Measurements from ENCODE around the gene TP73.

Gene TP73

GRCh38 chr1:3750741-3751140, 98.4 kb downstream of the TP73 start:
- Histone ChIP-seq H3K36me3 (ENCODE audit: control insufficient read depth, low read depth, low read length) (no peaks in the 10 kb centered on the region), H3K27ac (ENCODE audit: low read length) (no peak overlapping the region), H3K4me3 (ENCODE audit: low read length) (no peak overlapping the region), H3K9me3 (ENCODE audit: control insufficient read depth, low read depth, low read length) (no peaks in the 10 kb centered on the region), H3K4me1 (ENCODE audit: control insufficient read depth, low read depth, low read length) (peaks cover 4% of the 10 kb centered on the region), H3K27me3 (ENCODE audit: control insufficient read depth, insufficient read depth, low read length) (peaks cover 6% of the 10 kb centered on the region), H3K9ac (ENCODE audit: low read length) (no peak overlapping the region)

DNA sequence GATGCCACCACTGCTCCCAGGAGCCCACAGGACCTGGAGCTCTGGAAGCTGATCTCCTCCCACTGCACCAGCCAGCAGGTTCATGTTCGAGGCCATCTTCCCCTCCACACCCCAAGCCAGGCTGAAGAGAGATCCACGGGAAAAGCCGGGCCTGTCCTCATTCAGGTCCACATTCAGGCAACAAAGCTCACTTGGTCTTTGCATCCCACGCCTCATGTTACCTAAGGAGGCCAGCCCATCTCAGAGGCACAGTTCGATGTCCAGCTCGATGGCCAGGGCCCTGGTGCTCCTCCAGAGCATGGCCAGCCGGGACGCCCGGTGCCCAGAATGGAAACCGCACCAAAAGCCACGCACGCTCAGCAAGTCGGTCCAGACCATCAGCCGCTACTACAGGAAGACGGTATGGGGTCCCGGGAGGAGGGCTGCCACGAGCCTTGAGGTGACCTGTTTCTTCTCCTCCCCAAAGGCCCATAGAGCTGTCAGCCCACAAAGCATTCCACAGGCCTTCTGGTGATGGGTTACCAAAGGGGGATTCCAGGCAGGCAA, 100.2 kb downstream of the TP73 start, which contains the start of gene CCDC27:
Gene CCDC27, plus strand, starts transcription at position 51 of the 546 bp plus-strand sequence. Its CDS starts 32 bp downstream, at position 83.
- H3K27ac ChIP-seq (ENCODE audit: low read length) = no peak within 1 kb of the TSS
- peaks cover 6% of the 10 kb centered on the region for H3K27me3 ChIP-seq (ENCODE audit: control insufficient read depth, insufficient read depth, low read length)
- no peak within 1 kb of the TSS for H3K9ac ChIP-seq (ENCODE audit: low read length)
- no peaks in the 10 kb centered on the region for H3K4me1 ChIP-seq (ENCODE audit: control insufficient read depth, low read depth, low read length)
- H3K4me3 ChIP-seq (ENCODE audit: low read length) = no peak within 1 kb of the TSS
- H3K36me3 ChIP-seq (ENCODE audit: control insufficient read depth, low read depth, low read length) = no peaks in the 10 kb centered on the region
- no peaks in the 10 kb centered on the region for H3K9me3 ChIP-seq (ENCODE audit: control insufficient read depth, low read depth, low read length)

DNA sequence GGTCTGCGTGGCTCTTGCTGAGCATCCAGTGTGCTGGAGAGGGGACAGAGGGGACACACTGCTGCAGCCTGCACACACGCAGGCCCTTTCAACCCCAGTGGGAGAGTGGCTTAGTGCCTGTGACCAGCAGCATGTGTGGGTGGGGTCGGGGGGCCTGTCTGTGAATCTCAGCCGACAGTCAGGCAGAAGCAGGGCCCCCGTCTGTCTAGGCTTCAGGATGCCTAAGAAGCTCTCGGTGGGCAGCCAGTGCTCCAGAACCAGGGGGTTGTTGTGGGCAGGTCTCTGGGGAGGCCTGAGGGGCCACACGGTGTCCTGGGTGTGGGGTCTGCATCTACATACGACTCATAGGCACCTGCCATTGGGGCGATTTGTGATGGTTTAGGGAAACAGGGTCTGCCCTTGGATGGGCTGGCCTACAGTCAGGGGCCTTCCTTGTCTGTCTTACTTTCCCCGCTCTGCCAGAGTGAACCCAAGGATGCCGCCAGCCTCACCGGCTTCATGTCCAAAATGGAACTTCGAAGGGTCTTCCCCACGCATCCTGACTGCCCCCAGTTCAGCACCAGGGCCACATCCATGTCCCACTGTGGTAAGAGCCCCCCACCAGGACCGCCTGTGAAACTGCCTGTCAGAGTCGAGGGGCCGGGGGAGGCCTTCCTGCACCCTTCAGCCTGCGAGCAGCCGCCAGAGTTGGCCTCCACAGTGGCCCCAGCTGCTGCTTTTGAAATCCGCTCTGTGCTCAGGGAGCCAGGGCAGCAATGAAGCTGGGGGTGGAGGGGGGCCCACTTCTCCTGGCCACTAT, 101.5 kb downstream of the TP73 start:
- Histone ChIP-seq H3K27me3 (ENCODE audit: control insufficient read depth, insufficient read depth, low read length) (peaks cover 6% of the 10 kb centered on the region), H3K9ac (ENCODE audit: low read length) (no peak overlapping the region), H3K4me1 (ENCODE audit: control insufficient read depth, low read depth, low read length) (no peaks in the 10 kb centered on the region), H3K9me3 (ENCODE audit: control insufficient read depth, low read depth, low read length) (no peaks in the 10 kb centered on the region), H3K36me3 (ENCODE audit: control insufficient read depth, low read depth, low read length) (no peaks in the 10 kb centered on the region), H3K27ac (ENCODE audit: low read length) (no peak overlapping the region), H3K4me3 (ENCODE audit: low read length) (no peak overlapping the region)

- no peak overlapping the region for H3K9ac ChIP-seq (ENCODE audit: low read length)
- H3K36me3 ChIP-seq (ENCODE audit: control insufficient read depth, low read depth, low read length) = no peaks in the 10 kb centered on the region
- no peaks in the 10 kb centered on the region for H3K9me3 ChIP-seq (ENCODE audit: control insufficient read depth, low read depth, low read length)
- H3K4me1 ChIP-seq (ENCODE audit: control insufficient read depth, low read depth, low read length) = no peaks in the 10 kb centered on the region
- no peak overlapping the region for H3K4me3 ChIP-seq (ENCODE audit: low read length)
- no peak overlapping the region for H3K27ac ChIP-seq (ENCODE audit: low read length)
- peaks cover 7% of the 10 kb centered on the region for H3K27me3 ChIP-seq (ENCODE audit: control insufficient read depth, insufficient read depth, low read length)
Measured at GRCh38 chr1:3756394-3756793, 104.1 kb downstream of the TP73 start.

DNA sequence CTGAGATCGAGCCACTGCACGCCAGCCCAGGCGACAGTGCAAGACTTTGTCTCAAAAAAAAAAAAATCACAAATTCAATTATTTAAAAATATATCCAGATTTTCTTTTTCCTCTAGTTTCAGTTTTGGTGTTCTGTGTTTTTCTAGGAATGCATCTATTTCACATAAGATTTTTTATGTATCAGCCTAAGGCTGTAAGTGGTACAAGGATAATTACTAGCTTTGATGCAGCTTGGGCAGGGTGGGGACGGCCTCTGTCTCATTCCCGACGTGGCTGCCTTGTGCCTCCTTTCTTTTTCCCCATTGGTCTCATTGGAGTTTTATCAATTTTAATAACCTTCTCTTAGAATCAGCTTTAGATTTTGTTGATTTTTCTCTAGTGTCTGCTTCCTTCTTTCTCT, 106.8 kb downstream of the TP73 start:
- no peak overlapping the region for H3K4me3 ChIP-seq (ENCODE audit: low read length)
- H3K9me3 ChIP-seq (ENCODE audit: control insufficient read depth, low read depth, low read length) = no peaks in the 10 kb centered on the region
- peaks cover 7% of the 10 kb centered on the region for H3K27me3 ChIP-seq (ENCODE audit: control insufficient read depth, insufficient read depth, low read length)
- no peak overlapping the region for H3K9ac ChIP-seq (ENCODE audit: low read length)
- H3K27ac ChIP-seq (ENCODE audit: low read length) = no peak overlapping the region
- no peaks in the 10 kb centered on the region for H3K4me1 ChIP-seq (ENCODE audit: control insufficient read depth, low read depth, low read length)
- H3K36me3 ChIP-seq (ENCODE audit: control insufficient read depth, low read depth, low read length) = no peaks in the 10 kb centered on the region

GRCh38 chr1:3759796-3760195, 107.5 kb downstream of the TP73 start:
- Histone ChIP-seq H3K4me3 (ENCODE audit: low read length) (no peak overlapping the region), H3K9ac (ENCODE audit: low read length) (no peak overlapping the region), H3K9me3 (ENCODE audit: control insufficient read depth, low read depth, low read length) (no peaks in the 10 kb centered on the region), H3K27me3 (ENCODE audit: control insufficient read depth, insufficient read depth, low read length) (peaks cover 7% of the 10 kb centered on the region), H3K4me1 (ENCODE audit: control insufficient read depth, low read depth, low read length) (no peaks in the 10 kb centered on the region), H3K36me3 (ENCODE audit: control insufficient read depth, low read depth, low read length) (no peaks in the 10 kb centered on the region), H3K27ac (ENCODE audit: low read length) (no peak overlapping the region)

- Histone ChIP-seq H3K27me3 (ENCODE audit: control insufficient read depth, insufficient read depth, low read length) (peaks cover 7% of the 10 kb centered on the region), H3K4me1 (ENCODE audit: control insufficient read depth, low read depth, low read length) (no peaks in the 10 kb centered on the region), H3K36me3 (ENCODE audit: control insufficient read depth, low read depth, low read length) (no peaks in the 10 kb centered on the region), H3K27ac (ENCODE audit: low read length) (no peak overlapping the region), H3K4me3 (ENCODE audit: low read length) (no peak overlapping the region), H3K9me3 (ENCODE audit: control insufficient read depth, low read depth, low read length) (no peaks in the 10 kb centered on the region), H3K9ac (ENCODE audit: low read length) (no peak overlapping the region)
Measured at GRCh38 chr1:3761296-3762010, 109.1 kb downstream of the TP73 start.

DNA sequence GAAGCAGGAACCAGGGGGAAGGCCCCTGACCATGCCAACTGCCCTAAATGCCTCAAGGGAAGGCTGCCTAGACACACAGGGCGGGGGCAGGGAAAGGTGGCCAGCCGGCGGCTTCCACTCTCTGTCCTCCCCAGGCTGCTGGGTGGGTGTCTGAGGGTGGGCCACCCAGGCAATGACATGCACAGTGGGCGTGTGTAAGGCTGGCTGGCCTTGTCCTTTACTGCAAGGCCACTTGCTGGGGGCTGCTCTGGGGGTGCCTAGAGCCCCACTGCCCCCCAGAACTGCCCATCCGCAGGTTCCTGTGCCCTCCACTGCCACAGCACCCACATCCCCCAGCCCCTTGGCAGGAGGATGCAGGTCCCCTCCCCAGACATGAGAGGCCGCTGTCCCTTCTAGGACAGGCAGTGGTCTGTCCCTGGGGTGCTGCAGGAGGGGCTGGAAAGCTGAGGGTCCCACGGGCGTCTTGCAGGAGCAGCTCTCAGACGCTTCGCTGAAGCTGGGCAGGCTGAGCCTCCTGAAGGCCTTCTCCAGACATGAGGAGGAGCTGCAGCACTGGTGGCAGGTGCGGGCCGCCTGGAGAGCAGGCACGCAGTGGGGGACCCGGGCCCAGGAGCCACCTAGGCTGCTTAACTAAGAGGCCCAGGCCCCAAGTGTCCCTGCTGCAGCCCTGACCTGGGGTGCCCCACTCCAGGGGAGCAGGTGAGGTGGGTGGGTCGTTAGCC, 110.0 kb downstream of the TP73 start:
- H3K4me3 ChIP-seq (ENCODE audit: low read length) = no peak overlapping the region
- H3K4me1 ChIP-seq (ENCODE audit: control insufficient read depth, low read depth, low read length) = no peaks in the 10 kb centered on the region
- H3K9me3 ChIP-seq (ENCODE audit: control insufficient read depth, low read depth, low read length) = no peaks in the 10 kb centered on the region
- H3K9ac ChIP-seq (ENCODE audit: low read length) = no peak overlapping the region
- H3K27ac ChIP-seq (ENCODE audit: low read length) = no peak overlapping the region
- H3K36me3 ChIP-seq (ENCODE audit: control insufficient read depth, low read depth, low read length) = no peaks in the 10 kb centered on the region
- peaks cover 7% of the 10 kb centered on the region for H3K27me3 ChIP-seq (ENCODE audit: control insufficient read depth, insufficient read depth, low read length)

GRCh38 chr1:3762873-3763228, 110.5 kb downstream of the TP73 start:
- H3K4me3 ChIP-seq (ENCODE audit: low read length) = no peak overlapping the region
- H3K9ac ChIP-seq (ENCODE audit: low read length) = no peak overlapping the region
- no peaks in the 10 kb centered on the region for H3K9me3 ChIP-seq (ENCODE audit: control insufficient read depth, low read depth, low read length)
- peaks cover 7% of the 10 kb centered on the region for H3K27me3 ChIP-seq (ENCODE audit: control insufficient read depth, insufficient read depth, low read length)
- H3K4me1 ChIP-seq (ENCODE audit: control insufficient read depth, low read depth, low read length) = no peaks in the 10 kb centered on the region
- H3K27ac ChIP-seq (ENCODE audit: low read length) = no peak overlapping the region
- no peaks in the 10 kb centered on the region for H3K36me3 ChIP-seq (ENCODE audit: control insufficient read depth, low read depth, low read length)

- no peaks in the 10 kb centered on the region for H3K9me3 ChIP-seq (ENCODE audit: control insufficient read depth, low read depth, low read length)
- no peak overlapping the region for H3K9ac ChIP-seq (ENCODE audit: low read length)
- H3K27ac ChIP-seq (ENCODE audit: low read length) = no peak overlapping the region
- H3K4me3 ChIP-seq (ENCODE audit: low read length) = no peak overlapping the region
- no peaks in the 10 kb centered on the region for H3K4me1 ChIP-seq (ENCODE audit: control insufficient read depth, low read depth, low read length)
- peaks cover 7% of the 10 kb centered on the region for H3K27me3 ChIP-seq (ENCODE audit: control insufficient read depth, insufficient read depth, low read length)
- no peaks in the 10 kb centered on the region for H3K36me3 ChIP-seq (ENCODE audit: control insufficient read depth, low read depth, low read length)
Measured at GRCh38 chr1:3763351-3764125, 111.2 kb downstream of the TP73 start.

Data from iPS-18a (cell line).